ENCODE results near the gene CACNG1. TPM values are rescaled to one million over a fixed set of nuclear protein-coding genes. Genes with fewer than 3 reads are reported as not detected.

CACNG1 gene
- total and polyA plus RNA-seq, 4 donors: not detected

GRCh38 chr17:67015001-67015400 lies 29.4 kb upstream of the CACNG1 start (continued):
- TF ChIP-seq REST (IDR thresholded peaks at IDR 0.05) (no peak), RAD21 (IDR thresholded peaks at IDR 0.05) (no peak)

- H3K9ac ChIP-seq (ENCODE audit: low read depth in 1 of 2, low read length in 2 of 2): no peak overlapping the region
- no peaks in the 10 kb centered on the region for H3K9me3 ChIP-seq (ENCODE audit: control insufficient read depth in 4 of 4, low read length in 3 of 4)
- 82% methylated on average over 17 of the region's 17 CpGs for WGBS
- no peaks in the 10 kb centered on the region for H3K4me1 ChIP-seq (ENCODE audit: control insufficient read depth in 4 of 4, insufficient read depth in 4 of 4, low read length in 3 of 4)
- H3K36me3 ChIP-seq (ENCODE audit: control insufficient read depth in 4 of 4, insufficient read depth in 3 of 4, low read depth in 1 of 4, low read length in 3 of 4): no peaks in the 10 kb centered on the region
- no peak overlapping the region for H3K27ac ChIP-seq (ENCODE audit: low read depth in 1 of 2, low read length in 2 of 2)
- no peak for TF ChIP-seq TAF1 (conservative IDR thresholded peaks at IDR 0.05)
- TF ChIP-seq SP1 (IDR thresholded peaks at IDR 0.05): no peak
- no peak for TF ChIP-seq ZBTB33 (IDR thresholded peaks at IDR 0.05)
- TF ChIP-seq RXRA (IDR thresholded peaks at IDR 0.05): no peak
- TF ChIP-seq NR2F2 (IDR thresholded peaks at IDR 0.05): no peak
- no peak for TF ChIP-seq HNF4G (IDR thresholded peaks at IDR 0.05)
- no peak for DNase-seq (ENCODE audit: low spot score)
- H3K27me3 ChIP-seq (ENCODE audit: control insufficient read depth in 4 of 4, insufficient read depth in 4 of 4, low read length in 3 of 4): no peaks in the 10 kb centered on the region
- no peak overlapping the region for H3K4me3 ChIP-seq (ENCODE audit: low read depth in 1 of 3, low read length in 3 of 3)
Observed at GRCh38 chr17:67016039-67016762, 28.2 kb upstream of the CACNG1 start.

GRCh38 chr17:67017910-67018309 lies 26.4 kb upstream of the CACNG1 start:
- H3K9ac ChIP-seq (ENCODE audit: low read depth in 1 of 2, low read length in 2 of 2): no peak overlapping the region
- no peak for TF ChIP-seq FOXA2 (IDR thresholded peaks at IDR 0.05)
- no peak for TF ChIP-seq GABPA (IDR thresholded peaks at IDR 0.05 in 1 of 2, conservative IDR thresholded peaks at IDR 0.05 in 1 of 2)
- TF ChIP-seq HNF4G (IDR thresholded peaks at IDR 0.05): no peak
- no peak for TF ChIP-seq ZBTB33 (IDR thresholded peaks at IDR 0.05)
- TF ChIP-seq TAF1 (conservative IDR thresholded peaks at IDR 0.05): no peak
- TF ChIP-seq ATF3 (IDR thresholded peaks at IDR 0.05): no peak
- TF ChIP-seq EGR1 (IDR thresholded peaks at IDR 0.05; ENCODE audit: low read depth in 2 of 2): no peak
- no peak for TF ChIP-seq YY1 (IDR thresholded peaks at IDR 0.05)
- no peak for TF ChIP-seq REST (IDR thresholded peaks at IDR 0.05)
- no peak for TF ChIP-seq JUND (IDR thresholded peaks at IDR 0.05)
- TF ChIP-seq CTCF (IDR thresholded peaks at IDR 0.05; ENCODE audit: low read depth, low read length, missing input control): no peak
- TF ChIP-seq FOXA1 (IDR thresholded peaks at IDR 0.05): no peak
- no peaks in the 10 kb centered on the region for H3K27me3 ChIP-seq (ENCODE audit: control insufficient read depth in 4 of 4, insufficient read depth in 4 of 4, low read length in 3 of 4)
- 93% methylated on average over 14 of the region's 14 CpGs for WGBS
- no peaks in the 10 kb centered on the region for H3K9me3 ChIP-seq (ENCODE audit: control insufficient read depth in 4 of 4, low read length in 3 of 4)
- no peak for DNase-seq (ENCODE audit: low spot score)
- H3K27ac ChIP-seq (ENCODE audit: low read depth in 1 of 2, low read length in 2 of 2): no peak overlapping the region
- no peak overlapping the region for H3K4me3 ChIP-seq (ENCODE audit: low read depth in 1 of 3, low read length in 3 of 3)
- H3K36me3 ChIP-seq (ENCODE audit: control insufficient read depth in 4 of 4, insufficient read depth in 3 of 4, low read depth in 1 of 4, low read length in 3 of 4): no peaks in the 10 kb centered on the region
- no peaks in the 10 kb centered on the region for H3K4me1 ChIP-seq (ENCODE audit: control insufficient read depth in 4 of 4, insufficient read depth in 4 of 4, low read length in 3 of 4)

Measured in liver (tissue), 9 donors.